Trophoblast cell (in vitro differentiated cells and primary cell): ENCODE data around the gene PRKAR1B.

Experiments used
- DNase-seq, 2 donors: peaks; one replicate each; pipeline ENCODE4 v3.0.0-alpha.2; 2016
- H2AFZ ChIP-seq: 2 replicates; pipeline ENCODE4 v1.6.1; 2013; ENCODE audit warnings: low read length, moderate library complexity, mild to moderate bottlenecking; ENCODE audit not compliant: insufficient read depth, poor library complexity
- H2AK5ac ChIP-seq: 2 replicates; pipeline ENCODE4 v1.6.1; 2013; ENCODE audit warnings: mild to moderate bottlenecking, low read length
- H2BK120ac ChIP-seq: 2 replicates; pipeline ENCODE4 v1.6.1; 2013; ENCODE audit warnings: low read length, mild to moderate bottlenecking, moderate library complexity; ENCODE audit not compliant: insufficient read depth, poor library complexity
- H2BK12ac ChIP-seq: 2 replicates; pipeline ENCODE4 v1.6.1; 2013; ENCODE audit warnings: mild to moderate bottlenecking, low read length, moderate library complexity
- H2BK5ac ChIP-seq: 2 replicates; pipeline ENCODE4 v1.6.1; 2013; ENCODE audit warnings: low read length, low read depth, moderate library complexity, mild to moderate bottlenecking; ENCODE audit not compliant: poor library complexity
- H3K14ac ChIP-seq: 2 replicates; pipeline ENCODE4 v1.6.1; 2013; ENCODE audit warnings: mild to moderate bottlenecking, low read length
- H3K18ac ChIP-seq: 2 replicates; pipeline ENCODE4 v1.6.1; 2013; ENCODE audit warnings: mild to moderate bottlenecking, low read length
- H3K23ac ChIP-seq: 2 replicates; pipeline ENCODE4 v1.6.1; 2013; ENCODE audit warnings: low read length
- H3K27ac ChIP-seq: 2 replicates; pipeline ENCODE4 v1.5.1; 2013; ENCODE audit warnings: low read depth, mild to moderate bottlenecking, inconsistent platforms, low read length, moderate library complexity
- H3K27me3 ChIP-seq: 2 replicates; pipeline ENCODE4 v1.6.1; 2013; ENCODE audit warnings: inconsistent platforms, mild to moderate bottlenecking, low read length, moderate library complexity; ENCODE audit not compliant: insufficient read depth
- H3K36me3 ChIP-seq, 2 experiments: 1 replicate in 1 of 2; 2 replicates in 1 of 2; pipeline ENCODE4 v1.6.1; 2013; ENCODE audit warnings: low read length in 2 of 2, mild to moderate bottlenecking in 2 of 2, moderate library complexity in 1 of 2; ENCODE audit not compliant: insufficient read depth in 2 of 2, control insufficient read depth in 1 of 2
- H3K4ac ChIP-seq: 2 replicates; pipeline ENCODE4 v1.6.1; 2013; ENCODE audit warnings: low read depth, mild to moderate bottlenecking, low read length, moderate library complexity
- H3K4me1 ChIP-seq, 2 experiments: 1 replicate in 1 of 2; 2 replicates in 1 of 2; pipeline ENCODE4 v1.6.1; 2013; ENCODE audit warnings: low read length in 2 of 2, mild to moderate bottlenecking in 2 of 2, moderate library complexity in 1 of 2; ENCODE audit not compliant: insufficient read depth in 2 of 2, control insufficient read depth in 1 of 2
- H3K4me2 ChIP-seq: 2 replicates; pipeline ENCODE4 v1.6.1; 2013; ENCODE audit warnings: inconsistent platforms, mild to moderate bottlenecking, low read length, moderate library complexity
- H3K4me3 ChIP-seq: 2 replicates; pipeline ENCODE4 v1.5.1; 2013; ENCODE audit warnings: mild to moderate bottlenecking, low read depth, low read length, inconsistent platforms
- H3K79me1 ChIP-seq: one replicate; pipeline ENCODE4 v1.6.1; 2013; ENCODE audit warnings: low read length
- H3K79me2 ChIP-seq: 2 replicates; pipeline ENCODE4 v1.6.1; 2013; ENCODE audit warnings: low read length, mild to moderate bottlenecking; ENCODE audit not compliant: control insufficient read depth, insufficient read depth, poor library complexity
- H3K9ac ChIP-seq: 2 replicates; pipeline ENCODE4 v1.6.1; 2013; ENCODE audit warnings: mild to moderate bottlenecking, low read length
- H3K9me3 ChIP-seq: 2 replicates; pipeline ENCODE4 v1.6.1; 2013; ENCODE audit warnings: low read depth, mild to moderate bottlenecking, control low read depth, inconsistent platforms, low read length; ENCODE audit not compliant: insufficient read depth
- H4K12ac ChIP-seq: 2 replicates; pipeline ENCODE4 v1.6.1; 2013; ENCODE audit warnings: low read depth, mild to moderate bottlenecking, low read length, moderate library complexity
- H4K8ac ChIP-seq: 2 replicates; pipeline ENCODE4 v1.6.1; 2013; ENCODE audit warnings: low read depth, mild to moderate bottlenecking, low read length, moderate library complexity
- H4K91ac ChIP-seq: one replicate; pipeline ENCODE4 v1.6.1; 2013; ENCODE audit warnings: low read depth, mild to moderate bottlenecking, low read length, moderate library complexity
- WGBS: extraction: QIAGEN DNeasy Blood & Tissue Kit; methylation state at CpG from one replicate; pipeline ENCODE4 v1.1.7; 2013; ENCODE audit warnings: missing lambda C conversion rate; ENCODE audit not compliant: insufficient read length, insufficient coverage; ENCODE audit errors: extremely low coverage; 5-methylcytosine and 5-hydroxymethylcytosine counted together

PRKAR1B gene

GRCh38 chr7:716222-716621, 10.9 kb downstream of the PRKAR1B start:
- 100% methylated on average over 1 of the region's 10 CpGs for WGBS

GRCh38 chr7:714251-714671, 12.8 kb downstream of the PRKAR1B start:
- no peak overlapping the region for H3K4me2 ChIP-seq
- peaks cover 3% of the 10 kb centered on the region for H3K27me3 ChIP-seq

More at GRCh38 chr7:716222-716621, 10.9 kb downstream of the PRKAR1B start:
- H2AFZ ChIP-seq, result no peak overlapping the region
- no peak overlapping the region for H2BK120ac ChIP-seq
- no peak overlapping the region for H3K23ac ChIP-seq
- no peaks in the 10 kb centered on the region for H3K36me3 ChIP-seq
- H3K4me1 ChIP-seq, result peaks cover 0 to 2% of the 10 kb centered on the region in 2 experiments
- no peak overlapping the region for H4K12ac ChIP-seq
- H4K91ac ChIP-seq, result no peak overlapping the region
- peak; percentile 92 to 95 for DNase-seq
- no peak overlapping the region for H2BK12ac ChIP-seq
- H4K8ac ChIP-seq, result no peak overlapping the region
- H3K9ac ChIP-seq, result no peak overlapping the region
- H3K27ac ChIP-seq, result no peak overlapping the region
- H3K79me1 ChIP-seq, result no peaks in the 10 kb centered on the region
- H3K4ac ChIP-seq, result no peak overlapping the region
- H3K9me3 ChIP-seq, result no peaks in the 10 kb centered on the region
- no peak overlapping the region for H3K4me2 ChIP-seq
- H2AK5ac ChIP-seq, result no peak overlapping the region
- no peak overlapping the region for H3K14ac ChIP-seq
- no peak overlapping the region for H2BK5ac ChIP-seq
- H3K18ac ChIP-seq, result no peak overlapping the region
- H3K4me3 ChIP-seq, result no peak overlapping the region
- peaks cover 3% of the 10 kb centered on the region for H3K27me3 ChIP-seq
- no peaks in the 10 kb centered on the region for H3K79me2 ChIP-seq

GRCh38 chr7:713488-714230, 13.4 kb downstream of the PRKAR1B start:
- H3K9ac ChIP-seq, result no peak overlapping the region
- H2BK120ac ChIP-seq, result no peak overlapping the region
- no peak overlapping the region for H3K14ac ChIP-seq

More at GRCh38 chr7:714251-714671, 12.8 kb downstream of the PRKAR1B start:
- H3K4me1 ChIP-seq, result peaks cover 0 to 2% of the 10 kb centered on the region in 2 experiments
- H3K36me3 ChIP-seq, result no peaks in the 10 kb centered on the region
- no peak overlapping the region for H3K9ac ChIP-seq
- H3K79me2 ChIP-seq, result no peaks in the 10 kb centered on the region
- no peak overlapping the region for H2BK120ac ChIP-seq
- no peak overlapping the region for H2AFZ ChIP-seq
- H2BK12ac ChIP-seq, result no peak overlapping the region
- H3K4ac ChIP-seq, result no peak overlapping the region
- no peaks in the 10 kb centered on the region for H3K79me1 ChIP-seq
- H4K8ac ChIP-seq, result no peak overlapping the region
- no peak overlapping the region for H3K27ac ChIP-seq
- no peak overlapping the region for H4K91ac ChIP-seq
- no peak overlapping the region for H3K4me3 ChIP-seq
- H3K23ac ChIP-seq, result no peak overlapping the region
- WGBS, result no CpG with 5 or more reads among the region's 13 CpGs
- no peak overlapping the region for H3K14ac ChIP-seq
- H4K12ac ChIP-seq, result no peak overlapping the region
- H3K18ac ChIP-seq, result no peak overlapping the region
- H3K9me3 ChIP-seq, result no peaks in the 10 kb centered on the region
- H2AK5ac ChIP-seq, result no peak overlapping the region
- DNase-seq, result no peak
- H2BK5ac ChIP-seq, result no peak overlapping the region

GRCh38 chr7:713139-713457, 14.0 kb downstream of the PRKAR1B start:
- no peak overlapping the region for H3K18ac ChIP-seq
- peaks cover 3% of the 10 kb centered on the region for H3K27me3 ChIP-seq
- H3K27ac ChIP-seq, result no peak overlapping the region
- no peaks in the 10 kb centered on the region for H3K9me3 ChIP-seq
- no peak overlapping the region for H4K12ac ChIP-seq
- H3K23ac ChIP-seq, result no peak overlapping the region
- no peak overlapping the region for H2AK5ac ChIP-seq
- WGBS, result no CpG with 5 or more reads among the region's 9 CpGs
- DNase-seq, result no peak
- H3K79me1 ChIP-seq, result no peaks in the 10 kb centered on the region
- H3K36me3 ChIP-seq, result no peaks in the 10 kb centered on the region
- H3K9ac ChIP-seq, result no peak overlapping the region
- no peak overlapping the region for H2BK120ac ChIP-seq
- H3K79me2 ChIP-seq, result no peaks in the 10 kb centered on the region
- no peak overlapping the region for H2BK12ac ChIP-seq
- H4K8ac ChIP-seq, result no peak overlapping the region
- no peak overlapping the region for H2AFZ ChIP-seq
- no peak overlapping the region for H3K4ac ChIP-seq
- no peak overlapping the region for H3K4me2 ChIP-seq
- no peak overlapping the region for H2BK5ac ChIP-seq
- no peak overlapping the region for H3K14ac ChIP-seq
- no peak overlapping the region for H3K4me3 ChIP-seq
- peaks cover 0 to 2% of the 10 kb centered on the region in 2 experiments for H3K4me1 ChIP-seq
- H4K91ac ChIP-seq, result no peak overlapping the region

More at GRCh38 chr7:713488-714230, 13.4 kb downstream of the PRKAR1B start:
- Histone ChIP-seq H3K4ac (no peak overlapping the region), H3K27ac (no peak overlapping the region), H4K12ac (no peak overlapping the region), H4K91ac (no peak overlapping the region), H3K79me1 (no peaks in the 10 kb centered on the region), H3K9me3 (no peaks in the 10 kb centered on the region), H3K4me2 (no peak overlapping the region), H2AK5ac (no peak overlapping the region), H3K27me3 (peaks cover 3% of the 10 kb centered on the region), H2BK12ac (no peak overlapping the region), H3K79me2 (no peaks in the 10 kb centered on the region), H2BK5ac (no peak overlapping the region), H3K18ac (no peak overlapping the region), H4K8ac (no peak overlapping the region), H2AFZ (no peak overlapping the region), H3K36me3 (no peaks in the 10 kb centered on the region), H3K23ac (no peak overlapping the region), H3K4me1 (peaks cover 0 to 2% of the 10 kb centered on the region in 2 experiments), H3K4me3 (no peak overlapping the region)
- DNase-seq, result no peak
- WGBS, result no CpG with 5 or more reads among the region's 16 CpGs
